Stimulated activated naive CD4-positive, alpha-beta T cell (primary cell): ENCODE results near the gene COL20A1.

Source experiments
- DNase-seq, 6 experiments: peaks; one replicate each; lab custom pipeline; 2025; lab: John Stamatoyannopoulos, UW

COL20A1 gene

DNA sequence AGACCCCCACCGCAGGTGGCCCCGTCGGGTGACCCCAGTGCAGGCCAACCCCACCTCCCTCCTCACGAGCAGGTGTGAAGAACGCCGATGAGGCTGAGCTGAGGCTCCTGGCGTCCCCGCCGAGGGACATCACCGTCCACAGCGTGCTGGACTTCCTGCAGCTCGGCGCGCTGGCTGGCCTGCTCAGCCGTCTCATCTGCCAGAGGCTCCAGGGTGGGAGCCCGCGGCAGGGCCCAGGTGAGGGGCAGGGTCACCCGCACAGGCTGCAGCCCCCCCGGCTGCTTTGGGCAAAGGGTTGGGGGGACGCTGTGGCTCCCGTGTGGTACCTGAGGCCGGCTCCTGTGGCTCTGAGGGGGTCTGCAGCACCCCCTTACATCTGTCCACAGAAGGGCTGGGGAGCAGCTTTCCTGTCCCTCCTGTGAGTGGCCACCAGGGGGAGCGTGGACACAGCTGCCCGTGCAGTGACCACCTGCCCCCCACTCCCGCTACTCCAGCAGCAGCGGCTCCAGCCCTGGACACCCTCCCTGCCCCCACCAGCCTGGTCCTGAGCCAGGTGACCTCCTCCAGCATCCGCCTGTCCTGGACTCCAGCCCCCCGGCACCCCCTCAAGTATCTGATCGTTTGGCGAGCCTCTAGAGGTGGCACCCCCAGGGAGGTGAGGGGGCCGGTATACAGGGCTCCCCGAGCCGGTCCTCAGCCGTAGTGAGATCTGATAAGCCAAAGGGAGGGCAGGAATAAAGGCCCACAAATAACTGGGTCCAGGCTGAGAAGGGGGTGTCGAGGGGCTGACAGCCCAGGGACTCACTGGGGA is 16.5 kb downstream of the COL20A1 start:
- peak in 3 of 6 experiments; percentile 8 to 44 (median 14) for DNase-seq

- DNase-seq, result no peak
Measured at GRCh38 chr20:63310265-63310991, 17.4 kb downstream of the COL20A1 start.

DNA sequence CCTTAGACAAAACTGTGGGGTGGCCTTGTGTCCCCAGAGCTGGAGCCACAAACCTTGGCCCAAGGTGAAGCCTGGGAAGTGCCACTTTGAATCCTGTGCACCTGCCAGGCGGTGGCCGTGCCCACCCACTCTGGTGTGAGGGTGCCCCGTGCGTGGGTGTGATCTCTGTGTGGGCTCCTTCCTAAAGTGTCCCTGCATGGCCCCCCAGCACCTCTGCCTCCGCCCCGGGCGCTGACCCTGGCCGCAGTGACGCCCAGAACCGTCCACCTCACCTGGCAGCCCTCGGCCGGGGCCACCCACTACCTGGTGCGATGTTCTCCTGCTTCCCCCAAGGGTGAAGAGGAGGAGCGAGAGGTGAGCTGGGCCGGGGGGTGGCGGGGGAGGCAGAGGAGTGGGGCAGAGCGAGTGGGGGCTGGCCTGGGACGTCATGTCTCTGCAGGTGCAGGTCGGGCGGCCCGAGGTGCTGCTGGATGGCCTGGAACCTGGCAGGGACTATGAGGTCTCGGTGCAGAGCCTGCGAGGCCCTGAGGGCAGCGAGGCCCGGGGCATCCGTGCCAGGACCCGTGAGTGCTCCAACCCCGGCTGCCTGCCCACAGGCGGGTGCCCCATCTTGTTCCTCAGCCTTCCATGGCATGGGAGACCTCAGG is 18.3 kb downstream of the COL20A1 start:
- DNase-seq, result no peak

DNA sequence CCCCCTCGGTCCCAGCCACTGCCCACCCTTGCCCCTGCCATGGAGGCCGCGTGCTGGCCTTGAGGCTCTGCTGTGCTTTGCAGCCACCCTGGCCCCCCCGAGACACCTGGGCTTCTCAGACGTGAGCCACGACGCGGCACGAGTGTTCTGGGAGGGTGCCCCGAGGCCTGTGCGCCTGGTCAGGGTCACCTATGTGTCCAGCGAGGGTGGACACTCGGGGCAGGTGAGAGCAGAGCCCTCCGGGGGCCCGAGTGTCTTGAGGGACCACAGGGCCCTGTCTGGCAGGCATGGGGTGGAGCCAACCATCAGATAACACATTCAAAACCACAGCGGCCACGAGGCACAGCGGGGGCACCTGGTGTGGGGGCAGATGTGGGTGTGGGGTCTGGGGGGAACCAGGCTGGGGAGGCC is 18.9 kb downstream of the COL20A1 start:
- DNase-seq, result no peak

GRCh38 chr20:63312273-63312672 is 19.3 kb downstream of the COL20A1 start:
- no peak for DNase-seq

DNA sequence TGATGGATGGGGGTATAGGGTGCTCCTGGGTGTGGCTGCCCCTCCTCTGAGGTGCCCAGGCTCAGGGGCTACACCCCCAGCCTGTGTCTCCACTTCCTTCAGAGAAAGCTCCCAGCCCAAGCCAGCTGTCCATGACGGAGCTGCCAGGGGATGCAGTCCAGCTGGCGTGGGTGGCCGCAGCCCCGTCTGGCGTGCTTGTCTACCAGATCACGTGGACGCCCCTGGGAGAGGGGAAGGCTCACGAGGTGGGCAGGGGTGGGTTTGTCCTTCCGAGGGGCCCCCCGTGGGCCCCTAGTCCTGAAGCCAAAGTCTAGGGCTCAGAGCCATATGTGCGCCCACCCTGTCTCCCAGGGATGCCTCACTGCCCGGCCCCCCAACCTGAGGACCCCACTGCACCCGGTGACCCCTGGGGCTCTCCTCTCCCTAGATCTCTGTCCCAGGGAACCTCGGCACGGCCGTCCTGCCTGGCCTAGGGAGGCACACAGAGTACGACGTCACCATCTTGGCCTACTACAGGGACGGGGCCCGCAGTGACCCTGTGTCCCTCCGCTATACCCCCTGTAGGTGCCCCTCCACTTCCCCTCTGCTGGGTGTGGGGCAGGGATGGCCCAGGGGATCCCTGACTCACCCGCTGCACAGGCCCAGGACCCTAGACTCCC is 19.8 kb downstream of the COL20A1 start:
- no peak for DNase-seq

DNA sequence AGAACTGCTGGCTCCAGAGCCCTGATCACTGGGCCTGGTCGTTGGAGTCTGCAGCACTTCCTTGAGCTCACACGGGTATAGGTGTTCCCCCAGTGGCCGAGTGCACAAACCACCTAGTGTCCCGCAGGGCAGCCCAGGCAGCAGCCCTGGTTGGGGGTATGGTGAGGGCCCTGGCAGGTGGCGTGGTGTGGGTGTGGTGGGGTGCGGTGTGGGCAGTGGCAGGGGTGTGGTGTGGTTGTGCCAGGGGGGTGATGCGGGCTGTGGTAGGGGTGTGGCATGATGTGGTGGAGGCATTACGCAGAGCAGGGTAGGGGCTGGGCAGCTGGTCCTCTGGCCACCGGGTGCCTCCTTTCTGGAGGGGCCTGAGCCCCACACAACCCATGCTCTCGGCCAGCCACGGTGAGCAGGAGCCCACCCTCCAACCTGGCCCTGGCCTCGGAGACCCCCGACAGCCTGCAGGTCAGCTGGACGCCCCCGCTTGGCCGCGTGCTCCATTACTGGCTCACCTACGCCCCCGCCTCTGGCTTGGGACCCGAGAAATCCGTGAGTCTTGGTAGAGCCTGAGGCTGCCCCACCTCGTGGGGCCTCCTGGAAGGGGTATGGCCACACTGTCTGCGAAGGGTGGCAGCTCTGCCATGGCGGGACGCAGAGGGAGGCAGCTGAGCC is 20.5 kb downstream of the COL20A1 start:
- DNase-seq, result no peak

DNA sequence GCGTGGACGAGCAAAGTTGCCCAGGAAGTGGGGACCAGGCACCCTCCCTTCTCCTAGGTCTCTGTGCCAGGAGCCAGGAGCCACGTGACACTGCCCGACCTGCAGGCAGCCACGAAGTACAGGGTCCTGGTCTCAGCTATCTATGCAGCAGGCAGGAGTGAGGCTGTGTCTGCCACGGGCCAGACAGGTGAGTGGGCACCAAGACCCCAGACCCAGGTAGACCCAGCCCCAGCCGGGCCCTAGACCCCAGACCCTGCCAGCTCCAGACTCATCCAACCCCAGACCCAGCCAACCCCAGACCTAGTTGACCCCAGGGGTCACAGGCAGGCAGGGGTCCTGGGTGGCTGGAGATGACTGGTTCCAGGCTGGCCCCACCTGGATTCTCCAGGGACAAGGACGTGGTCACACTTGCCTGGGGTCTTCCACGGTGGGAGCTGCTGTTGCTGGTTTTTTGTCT is 21.1 kb downstream of the COL20A1 start:
- no peak for DNase-seq

DNA sequence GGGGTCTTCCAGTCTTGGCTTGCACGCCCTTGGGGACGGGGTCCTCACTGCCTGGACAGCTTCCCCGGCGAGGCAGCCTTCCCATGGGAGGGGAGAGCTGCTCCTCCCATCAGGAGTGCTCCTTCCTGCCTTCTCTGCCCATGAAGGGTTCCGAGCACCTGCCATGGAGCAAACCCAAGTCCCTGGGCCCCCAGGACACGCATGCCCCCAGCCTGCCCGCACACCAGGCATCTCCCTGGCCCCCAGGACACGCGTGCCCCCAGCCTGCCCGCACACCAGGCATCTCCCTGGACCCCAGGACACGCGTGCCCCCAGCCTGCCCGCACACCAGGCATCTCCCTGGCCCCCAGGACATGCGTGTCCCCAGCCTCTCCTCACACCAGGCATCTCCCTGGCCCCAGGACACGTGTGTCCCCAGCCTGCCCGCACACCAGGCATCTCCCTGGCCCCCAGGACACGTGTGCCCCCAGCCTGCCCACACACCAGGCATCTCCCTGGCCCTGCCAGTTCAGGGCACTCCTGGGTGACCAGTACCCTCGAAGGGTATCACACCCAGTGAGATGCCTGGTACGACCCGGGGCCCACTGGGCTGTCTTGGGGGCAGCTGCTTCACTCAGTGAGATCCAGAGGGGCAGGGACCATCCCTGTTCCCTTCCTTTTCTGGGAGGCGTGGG is 21.7 kb downstream of the COL20A1 start:
- DNase-seq, result no peak

DNA sequence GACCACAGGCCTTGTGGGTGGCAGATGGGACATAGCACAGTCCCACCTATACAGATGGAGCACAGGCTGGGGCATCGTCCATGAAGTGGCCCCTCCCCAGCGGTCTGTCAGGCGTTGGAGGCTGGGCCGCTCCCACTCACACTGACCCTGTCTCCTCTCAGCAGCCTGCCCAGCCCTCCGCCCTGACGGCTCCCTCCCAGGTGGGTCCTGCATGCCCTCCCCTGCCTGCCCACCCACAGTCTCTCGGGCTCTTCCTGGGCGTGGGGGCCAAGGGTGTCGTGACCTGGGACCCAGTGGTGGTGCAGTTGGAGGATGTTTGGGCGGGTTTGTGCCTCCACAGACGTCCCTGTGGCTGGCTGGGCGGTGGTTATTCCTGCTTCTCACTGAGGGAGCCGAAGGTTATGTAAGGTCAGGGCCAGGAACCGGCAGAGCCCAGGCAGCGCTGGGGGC is 22.3 kb downstream of the COL20A1 start:
- no peak for DNase-seq

GRCh38 chr20:63315731-63316491 is 22.9 kb downstream of the COL20A1 start:
- no peak for DNase-seq

GRCh38 chr20:63316502-63316921 is 23.5 kb downstream of the COL20A1 start:
- DNase-seq, result no peak

DNA sequence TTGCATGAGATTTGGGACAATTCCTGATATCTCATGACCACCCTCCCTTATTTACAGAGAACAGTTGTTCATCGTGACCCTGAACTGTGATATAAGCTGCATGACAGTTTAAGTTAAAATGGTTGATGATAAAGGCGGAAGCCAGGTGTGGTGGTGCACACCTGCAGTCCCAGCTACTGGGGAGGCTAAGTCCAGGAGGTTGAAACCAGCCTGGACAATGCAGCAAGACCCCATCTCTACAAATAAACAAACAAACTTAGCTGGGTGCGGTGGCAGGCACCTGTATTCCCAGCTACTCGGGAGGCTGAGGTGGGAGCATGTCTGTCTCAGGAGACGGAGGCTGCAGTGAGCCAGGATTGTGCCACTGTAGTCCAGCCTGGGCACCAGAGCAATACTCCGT is 24.1 kb downstream of the COL20A1 start:
- DNase-seq, result no peak

DNA sequence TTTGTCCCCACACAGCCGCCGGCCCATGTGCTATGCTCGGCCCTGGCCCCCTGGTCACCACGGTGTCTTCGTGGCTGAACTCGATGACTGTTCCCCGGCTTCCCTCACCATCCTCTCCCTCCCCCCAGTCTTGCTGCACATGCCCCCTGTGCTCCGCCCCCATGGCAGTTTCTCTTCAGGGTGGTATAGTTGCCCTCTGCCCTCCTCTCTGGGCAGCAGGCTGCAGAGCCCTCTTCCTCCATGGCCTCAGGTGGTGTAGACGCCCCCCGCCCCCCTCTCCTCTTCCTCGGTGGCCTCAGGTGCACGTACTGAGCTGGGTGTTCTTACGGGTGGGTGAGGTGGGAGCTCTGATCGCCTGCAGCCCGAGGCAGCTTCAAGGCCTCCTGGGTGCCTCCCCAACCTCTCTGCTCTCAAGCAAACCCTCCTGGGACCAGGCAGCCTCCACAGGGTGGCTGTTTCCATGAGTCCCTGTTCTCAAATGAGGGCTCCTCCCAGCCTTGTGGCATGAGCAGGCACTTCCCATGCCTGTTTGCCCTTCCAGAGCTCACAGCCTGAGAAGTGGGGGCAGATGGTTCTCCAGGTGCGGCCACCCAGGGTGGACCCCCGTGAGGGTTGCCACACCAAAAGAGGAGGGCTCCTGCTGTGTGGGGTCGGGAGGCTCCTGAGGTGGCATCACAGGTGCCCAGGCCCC is 24.8 kb downstream of the COL20A1 start:
- DNase-seq, result no peak

- no peak for DNase-seq
Measured at GRCh38 chr20:63318391-63319163, 25.6 kb downstream of the COL20A1 start.

DNA sequence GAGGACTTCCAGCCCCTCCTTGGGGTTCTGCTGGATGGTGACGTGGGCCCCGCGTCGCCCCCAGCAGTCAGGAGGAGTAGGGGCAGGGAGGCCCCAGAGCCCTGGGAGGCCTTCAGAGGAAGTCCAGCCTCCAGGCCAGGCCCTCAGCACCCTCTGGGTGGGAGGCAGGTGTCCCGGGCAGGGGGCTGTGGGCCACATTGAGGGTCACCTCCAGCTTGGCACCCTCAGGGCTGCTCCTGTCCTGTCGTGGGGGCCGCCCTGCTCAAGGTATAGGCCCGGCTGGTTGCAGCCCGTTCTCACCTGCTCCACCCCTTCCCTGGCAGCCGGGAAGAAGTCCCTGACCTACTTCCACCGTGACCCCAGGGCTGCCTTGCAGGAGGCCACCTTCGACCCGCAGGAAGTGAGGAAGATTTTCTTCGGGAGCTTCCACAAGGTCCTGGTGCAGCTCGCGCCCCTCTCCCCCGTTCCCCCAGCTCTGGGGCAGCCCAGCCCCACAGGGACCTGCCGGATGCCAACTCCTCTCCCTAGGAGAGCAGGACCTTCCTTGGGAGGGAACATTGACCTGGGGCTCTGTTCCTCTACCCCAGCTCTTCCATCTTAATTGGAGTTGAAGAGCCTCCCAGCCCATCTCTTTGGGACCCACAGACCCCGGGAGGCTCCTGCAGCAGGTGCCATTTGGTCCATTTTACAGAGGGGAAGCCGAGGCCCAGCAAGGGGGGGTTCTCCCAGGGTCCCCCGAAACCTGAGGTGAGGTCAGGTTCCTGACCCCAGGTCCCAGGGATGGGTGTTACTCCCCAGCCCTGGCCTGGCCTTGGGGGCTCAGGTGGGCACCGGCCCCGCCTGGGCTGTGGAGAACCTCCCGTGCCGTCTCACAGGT is 26.4 kb downstream of the COL20A1 start:
- DNase-seq, result no peak

- DNase-seq, result no peak
Measured at GRCh38 chr20:63320041-63320511, 27.1 kb downstream of the COL20A1 start.
